Tibial nerve (tissue), 4 donors: ENCODE data around the gene NPEPL1. TPM values are rescaled to one million over a fixed set of nuclear protein-coding genes. Genes with fewer than 3 reads are reported as not detected.

Experiments used
- DNase-seq, 2 donors: peaks; one replicate each; pipeline ENCODE4 v3.0.0-alpha.2; 2019; ENCODE audit warnings: low spot score in 2 of 2
- H3K27ac ChIP-seq, 4 donors: fragments of 200-600 bp; sonication (generic) in 3 of 4; one replicate each; pipeline ENCODE4 v1.5.1; 2017 to 2019; ENCODE audit warnings: mild to moderate bottlenecking in 1 of 4
- H3K27me3 ChIP-seq, 2 donors: fragments of 200-600 bp; sonication (generic) in 1 of 2; one replicate each; pipeline versions ENCODE4 v1.5.1 to v1.6.0; 2017 to 2019
- H3K36me3 ChIP-seq, 3 donors: fragments of 200-600 bp; sonication (generic); one replicate each; pipeline ENCODE4 v1.5.1; 2018 to 2019
- H3K4me1 ChIP-seq, 4 donors: fragments of 200-600 bp; sonication (generic) in 3 of 4; one replicate each; pipeline ENCODE4 v1.5.1; 2017 to 2019
- H3K4me3 ChIP-seq, 4 donors: fragments of 200-600 bp; sonication (generic) in 3 of 4; one replicate each; pipeline ENCODE4 v1.5.1; 2017 to 2019; ENCODE audit warnings: mild to moderate bottlenecking in 1 of 4, moderate library complexity in 1 of 4
- H3K9me3 ChIP-seq, 4 donors: fragments of 200-600 bp; sonication (generic) in 3 of 4; one replicate each; pipeline ENCODE4 v1.5.1; 2017 to 2019
- EP300 ChIP-seq, 2 donors: sonication (generic); formaldehyde crosslinking; IDR thresholded peaks; one replicate each; pipeline ENCODE4 v1.6.1; 2017; ENCODE audit warnings: antibody characterized with exemption in 2 of 2, mild to moderate bottlenecking in 1 of 2
- POLR2A ChIP-seq, 2 donors: fragments of 450-650 bp; IDR thresholded peaks; one replicate each; pipeline ENCODE4 v1.6.1; 2017; ENCODE audit warnings: antibody characterized with exemption in 2 of 2, mild to moderate bottlenecking in 2 of 2, moderate library complexity in 2 of 2
- WGBS, 2 donors: methylation state at CpG; one replicate each; pipeline ENCODE4 v1.1.5; 2018; 5-methylcytosine and 5-hydroxymethylcytosine counted together
- total RNA-seq, 4 donors: library from RNA; depleted of rRNA; stranded (reverse); fragments of >200 nt; gene quantifications; one replicate each; pipeline ENCODE4 v1.1.0, GENCODE V29; 2016
- TF ChIP-seq, protein P1 (sequence below), 5 experiments: fragments of 200-600 bp in 3 of 5; fragments of 450-650 bp in 2 of 5; sonication (generic) in 3 of 5; IDR thresholded peaks; one replicate each; pipeline ENCODE4 v1.5.1; 2016 to 2019; ENCODE audit warnings: antibody characterized with exemption in 5 of 5, mild to moderate bottlenecking in 3 of 5, moderate library complexity in 2 of 5

The NPEPL1 gene
- total RNA-seq, 4 donors from 2014 or later: 57.6 to 123 (median 73.0) TPM

DNA sequence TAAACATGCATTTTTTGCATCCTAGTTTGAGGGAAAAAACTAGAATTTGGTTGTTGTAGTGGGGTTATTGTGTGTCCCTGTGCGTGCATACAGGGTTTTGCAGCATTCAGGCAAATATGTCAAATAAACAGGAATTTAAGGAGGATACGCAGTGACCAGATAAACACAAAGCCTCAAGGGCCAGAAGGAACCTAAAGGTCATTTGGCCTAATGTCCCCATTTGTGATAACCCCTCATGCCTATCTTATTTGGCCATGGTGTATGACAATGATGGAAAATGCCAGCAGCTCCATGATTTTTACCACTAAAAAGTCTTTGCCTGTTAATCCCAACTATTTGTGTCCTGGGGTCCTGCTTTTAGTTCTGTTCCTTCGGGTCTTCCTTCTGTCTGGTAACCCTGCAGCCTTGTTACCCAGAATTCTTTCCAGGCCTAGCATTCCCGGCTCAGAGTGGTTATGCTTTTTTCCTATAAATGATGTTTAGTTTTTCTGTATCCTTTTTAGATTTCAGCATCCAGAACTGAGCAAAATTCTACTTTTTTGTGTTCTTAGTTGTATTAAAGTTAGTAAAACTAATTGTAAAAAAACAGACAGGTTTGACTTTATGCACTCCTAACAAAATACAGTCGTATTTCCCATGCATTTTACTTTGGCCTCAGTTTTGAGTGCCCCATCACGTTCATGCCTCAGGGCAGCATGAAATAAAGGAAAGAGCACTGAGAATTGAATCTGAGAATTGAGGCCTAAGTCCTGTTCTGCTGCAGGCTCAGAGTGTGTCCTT, 37.1 kb upstream of the NPEPL1 start:
- WGBS, 2 donors: 39 to 43% methylated on average over 6 of the region's 6 CpGs
- Histone ChIP-seq H3K27ac (peak overlapping the region in 1 of 4 donors; percentile 4), H3K9me3 (no peaks in the 10 kb centered on the region), H3K4me3 (no peak overlapping the region), H3K36me3 (no peaks in the 10 kb centered on the region), H3K4me1 (peaks cover 0 to 72% (median 31%) of the 10 kb centered on the region in 4 donors), H3K27me3 (no peaks in the 10 kb centered on the region)
- TF ChIP-seq POLR2A (IDR thresholded peaks at IDR 0.05) (no peak), EP300 (IDR thresholded peaks at IDR 0.05) (no peak)
- TF ChIP-seq, protein P1, sequence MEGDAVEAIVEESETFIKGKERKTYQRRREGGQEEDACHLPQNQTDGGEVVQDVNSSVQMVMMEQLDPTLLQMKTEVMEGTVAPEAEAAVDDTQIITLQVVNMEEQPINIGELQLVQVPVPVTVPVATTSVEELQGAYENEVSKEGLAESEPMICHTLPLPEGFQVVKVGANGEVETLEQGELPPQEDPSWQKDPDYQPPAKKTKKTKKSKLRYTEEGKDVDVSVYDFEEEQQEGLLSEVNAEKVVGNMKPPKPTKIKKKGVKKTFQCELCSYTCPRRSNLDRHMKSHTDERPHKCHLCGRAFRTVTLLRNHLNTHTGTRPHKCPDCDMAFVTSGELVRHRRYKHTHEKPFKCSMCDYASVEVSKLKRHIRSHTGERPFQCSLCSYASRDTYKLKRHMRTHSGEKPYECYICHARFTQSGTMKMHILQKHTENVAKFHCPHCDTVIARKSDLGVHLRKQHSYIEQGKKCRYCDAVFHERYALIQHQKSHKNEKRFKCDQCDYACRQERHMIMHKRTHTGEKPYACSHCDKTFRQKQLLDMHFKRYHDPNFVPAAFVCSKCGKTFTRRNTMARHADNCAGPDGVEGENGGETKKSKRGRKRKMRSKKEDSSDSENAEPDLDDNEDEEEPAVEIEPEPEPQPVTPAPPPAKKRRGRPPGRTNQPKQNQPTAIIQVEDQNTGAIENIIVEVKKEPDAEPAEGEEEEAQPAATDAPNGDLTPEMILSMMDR (IDR thresholded peaks at IDR 0.05): no peak
- no peak for DNase-seq

DNA sequence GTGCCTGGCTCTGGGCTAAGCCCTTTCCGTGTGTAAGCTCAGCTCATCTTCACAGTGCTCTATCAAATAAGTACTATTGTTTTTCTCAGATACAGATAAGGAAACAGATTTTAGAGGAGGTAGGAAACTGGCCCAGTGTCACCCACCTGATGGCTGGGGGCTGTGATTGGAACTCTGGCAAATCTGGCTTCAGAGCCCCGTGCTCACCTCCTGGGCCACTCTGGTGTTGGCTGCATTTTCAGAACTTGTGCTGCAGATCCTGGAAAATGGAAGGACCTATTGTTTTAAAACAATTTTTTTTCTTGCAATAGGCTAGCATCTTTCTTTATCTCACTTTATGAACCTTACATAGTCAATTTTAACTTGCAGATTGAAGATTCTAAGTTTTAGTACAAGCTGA, 35.8 kb upstream of the NPEPL1 start:
- no peaks in the 10 kb centered on the region for H3K9me3 ChIP-seq
- H3K4me3 ChIP-seq: no peak overlapping the region
- no peak for DNase-seq
- WGBS, 2 donors: 14 to 33% methylated on average over 2 of the region's 2 CpGs
- no peaks in the 10 kb centered on the region for H3K27me3 ChIP-seq
- TF ChIP-seq POLR2A (IDR thresholded peaks at IDR 0.05) (no peak), EP300 (IDR thresholded peaks at IDR 0.05) (no peak)
- TF ChIP-seq, protein P1 (IDR thresholded peaks at IDR 0.05): no peak
- peaks cover 0 to 11% (median 0%) of the 10 kb centered on the region in 3 donors for H3K36me3 ChIP-seq
- no peak overlapping the region for H3K27ac ChIP-seq
- peaks cover 0 to 80% (median 31%) of the 10 kb centered on the region in 4 donors for H3K4me1 ChIP-seq

DNA sequence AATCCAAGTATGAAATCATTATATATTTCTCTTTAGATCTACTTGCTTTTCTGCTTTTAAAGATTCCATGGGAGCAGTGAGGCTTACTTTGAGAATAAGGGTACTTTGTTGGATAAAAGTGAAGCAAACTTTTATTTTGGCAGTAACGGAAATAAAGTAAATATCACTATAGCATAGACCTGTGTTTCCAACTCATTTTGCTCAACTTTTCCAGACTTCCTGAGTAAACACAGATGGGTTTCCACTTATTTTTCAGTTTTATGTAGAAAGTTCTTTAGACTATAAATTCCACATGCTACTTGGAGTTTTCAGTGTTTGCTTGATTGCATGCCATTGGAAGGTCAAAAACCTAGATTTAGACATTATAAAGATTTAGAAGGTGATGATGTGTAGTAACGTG, 35.3 kb upstream of the NPEPL1 start:
- TF ChIP-seq EP300 (IDR thresholded peaks at IDR 0.05) (no peak), POLR2A (IDR thresholded peaks at IDR 0.05) (no peak)
- TF ChIP-seq, protein P1 (IDR thresholded peaks at IDR 0.05): no peak
- peaks cover 0 to 15% (median 0%) of the 10 kb centered on the region in 3 donors for H3K36me3 ChIP-seq
- no peaks in the 10 kb centered on the region for H3K27me3 ChIP-seq
- peaks cover 0 to 85% (median 31%) of the 10 kb centered on the region in 4 donors for H3K4me1 ChIP-seq
- no peak for DNase-seq
- WGBS, 2 donors: 48 to 55% methylated on average over 2 of the region's 2 CpGs
- H3K27ac ChIP-seq: no peak overlapping the region
- no peaks in the 10 kb centered on the region for H3K9me3 ChIP-seq
- no peak overlapping the region for H3K4me3 ChIP-seq

DNA sequence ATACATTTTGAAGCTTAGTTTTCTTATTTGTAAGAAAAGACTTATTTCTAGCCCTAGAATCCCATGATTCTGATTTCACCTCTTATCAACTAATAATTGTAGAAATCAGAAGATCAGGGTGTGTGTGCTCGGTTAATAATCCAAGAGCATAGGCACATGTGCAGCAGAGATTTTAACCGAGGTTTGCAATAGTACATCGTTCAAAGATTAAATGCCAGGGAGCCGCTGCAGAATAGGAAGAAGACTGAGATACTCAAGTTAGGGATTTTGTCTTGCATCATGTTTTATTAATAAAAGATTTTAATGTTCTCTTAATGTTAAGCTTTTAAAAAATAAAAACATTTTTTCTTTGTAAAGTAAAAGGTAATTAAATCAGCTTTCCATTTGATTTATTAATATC, 34.6 kb upstream of the NPEPL1 start:
- no peak overlapping the region for H3K4me3 ChIP-seq
- 46 to 56% methylated on average over 4 of the region's 4 CpGs for WGBS, 2 donors
- H3K27ac ChIP-seq: no peak overlapping the region
- no peaks in the 10 kb centered on the region for H3K9me3 ChIP-seq
- TF ChIP-seq POLR2A (IDR thresholded peaks at IDR 0.05) (no peak), EP300 (IDR thresholded peaks at IDR 0.05) (no peak)
- TF ChIP-seq, protein P1 (IDR thresholded peaks at IDR 0.05): no peak
- DNase-seq: no peak
- peaks cover 0 to 78% (median 27%) of the 10 kb centered on the region in 4 donors for H3K4me1 ChIP-seq
- H3K36me3 ChIP-seq: peaks cover 0 to 22% (median 0%) of the 10 kb centered on the region in 3 donors
- no peaks in the 10 kb centered on the region for H3K27me3 ChIP-seq

DNA sequence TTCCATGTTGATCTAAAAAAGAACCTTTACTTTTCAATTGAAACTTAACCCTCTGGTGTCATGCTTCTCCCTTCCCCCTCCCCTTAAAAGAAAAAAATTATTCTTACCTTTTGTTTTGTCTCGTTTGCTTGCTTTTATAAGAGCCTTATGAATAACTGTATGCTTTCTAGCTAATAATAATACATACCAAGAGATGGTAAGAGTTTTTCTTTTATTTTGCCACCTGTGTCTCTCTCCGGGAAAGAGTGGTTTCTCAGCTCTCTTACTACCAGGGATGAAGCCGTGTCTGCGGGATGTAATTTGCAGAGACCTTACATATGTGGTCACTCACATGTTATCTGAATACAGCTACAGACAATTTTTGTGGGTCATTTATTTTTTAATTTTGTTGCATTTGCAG, 33.8 kb upstream of the NPEPL1 start:
- H3K4me3 ChIP-seq: no peak overlapping the region
- no peaks in the 10 kb centered on the region for H3K9me3 ChIP-seq
- H3K36me3 ChIP-seq: peaks cover 0 to 25% (median 0%) of the 10 kb centered on the region in 3 donors
- H3K4me1 ChIP-seq: peaks cover 0 to 73% (median 21%) of the 10 kb centered on the region in 4 donors
- H3K27ac ChIP-seq: no peak overlapping the region
- TF ChIP-seq, protein P1 (IDR thresholded peaks at IDR 0.05): no peak
- no peak for TF ChIP-seq POLR2A (IDR thresholded peaks at IDR 0.05)
- TF ChIP-seq EP300 (IDR thresholded peaks at IDR 0.05): no peak
- H3K27me3 ChIP-seq: no peaks in the 10 kb centered on the region
- DNase-seq: no peak
- WGBS, 2 donors: 52 to 64% methylated on average over 4 of the region's 4 CpGs
